SIG-M5 treated with dmso at 0.1 percent for 504 hours (cell line): ENCODE measurements around the gene STMND1.

Experiments
- DNase-seq: peaks from one replicate; lab custom pipeline; 2025; ENCODE audit not compliant: unreplicated experiment; lab: John Stamatoyannopoulos, UW

Gene STMND1

DNA sequence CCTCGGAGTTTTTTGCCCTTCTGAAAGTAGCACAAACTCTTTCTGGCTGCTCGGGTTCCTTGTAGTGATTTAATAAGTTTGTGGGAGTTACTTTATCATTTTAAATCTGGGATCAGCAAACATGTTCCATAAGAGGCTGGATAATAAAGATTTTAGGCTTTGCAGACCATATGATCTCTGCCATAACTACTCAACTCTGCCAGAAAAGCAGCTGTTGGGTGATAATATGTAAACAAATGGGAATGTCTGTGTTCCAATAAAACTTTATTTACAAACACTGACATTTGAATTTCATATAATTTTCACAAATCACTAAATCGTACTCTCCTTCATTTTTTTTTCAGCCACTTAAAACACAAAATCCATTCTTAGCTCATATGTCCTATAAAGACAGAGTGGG is 3.9 kb upstream of the STMND1 start:
- DNase-seq, result no peak

- DNase-seq, result no peak
Observed at GRCh38 chr6:17098538-17098937, 3.3 kb upstream of the STMND1 start.

DNA sequence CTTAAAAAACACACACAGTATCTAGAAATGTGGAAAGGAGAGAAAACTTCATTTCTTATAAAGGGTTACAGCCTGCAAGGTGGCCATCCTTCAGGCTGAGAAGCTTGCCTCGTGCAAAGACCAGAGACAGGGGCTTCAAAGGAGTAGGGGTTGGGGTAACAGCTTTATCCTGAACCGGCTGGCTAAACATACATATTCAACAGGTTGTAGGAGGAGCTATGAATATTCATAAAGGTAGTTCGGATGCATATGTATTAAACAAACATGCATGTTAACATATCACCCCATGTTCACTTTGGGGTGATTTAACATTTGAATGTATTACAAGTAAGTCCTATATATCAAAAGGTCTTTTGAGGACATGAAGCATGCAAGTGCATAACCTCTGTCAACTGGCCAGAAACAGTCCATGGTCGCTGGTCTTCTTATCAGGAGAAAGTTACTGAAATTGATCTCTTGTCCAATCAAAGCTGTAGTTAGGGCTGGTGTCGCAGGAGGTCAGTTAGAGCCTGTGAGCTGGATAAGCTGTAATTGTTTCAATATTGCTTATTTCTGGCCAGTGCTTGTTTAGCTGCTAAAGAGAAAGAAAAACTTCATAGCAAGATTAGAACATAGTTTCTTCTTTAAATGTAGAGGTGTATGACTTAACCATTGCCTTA is 2.3 kb upstream of the STMND1 start:
- no peak for DNase-seq

DNA sequence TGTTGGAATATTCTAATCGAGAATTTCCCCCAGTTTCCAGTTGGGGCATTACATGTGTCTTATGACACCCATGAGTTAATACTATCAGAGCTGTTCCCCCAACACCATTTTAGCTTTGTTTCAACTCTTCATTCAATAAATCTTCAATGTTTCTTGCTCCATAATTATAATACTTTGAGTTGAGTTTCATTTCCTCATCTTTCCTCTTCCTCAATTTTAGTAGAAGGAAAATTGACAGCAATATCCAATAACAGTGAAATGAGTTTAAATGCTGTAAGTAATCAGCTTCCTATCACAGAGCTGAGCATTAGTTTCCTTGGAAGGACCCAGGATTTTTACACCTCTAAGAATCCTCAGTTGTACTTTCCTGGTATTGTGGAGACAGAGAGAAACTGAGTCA is 1.0 kb upstream of the STMND1 start:
- peak; percentile 3 for DNase-seq

GRCh38 chr6:17102258-17102870 is 514 bp downstream of the STMND1 start:
- DNase-seq, result no peak

DNA sequence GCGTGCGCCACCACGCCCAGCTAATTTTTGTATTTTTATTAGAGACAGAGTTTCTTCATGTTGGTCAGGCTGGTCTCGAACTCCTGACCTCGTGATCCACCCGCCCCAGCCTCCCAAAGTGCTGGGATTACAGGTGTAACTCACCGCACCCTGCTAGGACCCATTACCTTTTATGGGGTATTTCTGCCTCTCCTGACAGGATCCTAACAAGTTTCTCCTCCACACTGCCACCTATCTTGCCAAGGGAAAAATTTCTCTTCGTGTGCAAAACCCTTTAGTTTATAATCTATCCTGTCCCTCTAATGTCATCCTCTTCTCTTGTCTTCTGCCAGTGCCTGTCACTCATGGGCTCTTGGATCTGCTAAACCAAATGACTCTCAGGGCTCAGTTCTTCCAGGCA is 1.9 kb downstream of the STMND1 start:
- no peak for DNase-seq

GRCh38 chr6:17107863-17108262 is 6.0 kb downstream of the STMND1 start:
- DNase-seq, result no peak

DNA sequence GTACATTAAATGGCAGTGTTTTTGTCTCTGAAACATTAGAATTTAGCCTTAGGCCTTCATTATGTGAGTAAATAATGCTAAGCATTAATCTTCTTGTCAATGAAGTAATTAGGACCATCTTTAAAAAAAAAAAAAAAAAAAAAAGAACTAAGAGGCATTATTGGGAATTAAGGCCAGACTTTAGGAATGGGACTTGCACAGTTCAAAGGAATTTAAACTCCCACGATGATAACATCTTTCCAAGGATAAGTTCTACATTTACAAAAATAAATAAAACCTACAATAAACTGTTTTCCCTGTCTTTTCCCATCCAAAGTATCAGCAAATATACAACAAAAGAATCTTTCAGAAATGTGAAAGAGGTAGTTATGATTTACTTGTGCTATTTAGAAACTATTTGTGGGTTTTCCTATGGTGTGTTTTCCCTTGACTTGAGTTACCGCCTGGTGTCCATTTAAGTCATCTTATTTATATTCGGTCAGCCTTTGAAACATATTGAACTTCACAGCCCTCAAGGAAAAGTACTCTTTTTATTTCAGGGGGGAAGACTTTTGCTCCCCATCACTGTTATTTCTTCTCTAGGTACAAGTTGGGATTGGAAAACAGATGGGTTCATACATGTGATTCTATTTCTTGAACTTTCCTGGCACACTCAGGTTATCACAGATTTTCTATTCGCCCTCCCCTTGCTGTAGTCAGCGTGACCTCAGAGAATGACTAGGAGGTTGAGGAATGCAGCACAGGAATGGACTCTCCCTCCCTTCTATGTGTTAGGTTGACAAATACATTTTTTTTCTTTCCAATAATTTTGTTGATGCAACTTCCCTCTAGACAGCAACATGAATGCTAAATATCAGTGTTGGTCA is 13.6 kb downstream of the STMND1 start:
- DNase-seq, result peak; percentile 12

DNA sequence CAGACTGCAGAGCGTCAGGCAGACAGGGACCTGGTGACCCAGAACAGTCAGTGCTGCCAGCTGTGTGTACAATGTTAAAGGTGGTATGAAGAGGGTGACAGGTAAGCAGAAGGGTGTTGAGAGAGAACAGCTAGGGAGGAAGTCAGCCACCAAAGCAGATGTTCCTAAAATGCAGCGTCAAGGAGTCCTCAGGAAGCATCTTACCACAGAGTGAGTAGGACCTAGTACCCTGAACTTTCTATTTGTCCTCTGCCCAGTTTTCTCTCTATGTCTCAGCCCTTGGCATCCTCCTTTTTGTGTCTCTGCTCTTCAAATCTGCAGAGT is 14.2 kb downstream of the STMND1 start:
- no peak for DNase-seq

DNA sequence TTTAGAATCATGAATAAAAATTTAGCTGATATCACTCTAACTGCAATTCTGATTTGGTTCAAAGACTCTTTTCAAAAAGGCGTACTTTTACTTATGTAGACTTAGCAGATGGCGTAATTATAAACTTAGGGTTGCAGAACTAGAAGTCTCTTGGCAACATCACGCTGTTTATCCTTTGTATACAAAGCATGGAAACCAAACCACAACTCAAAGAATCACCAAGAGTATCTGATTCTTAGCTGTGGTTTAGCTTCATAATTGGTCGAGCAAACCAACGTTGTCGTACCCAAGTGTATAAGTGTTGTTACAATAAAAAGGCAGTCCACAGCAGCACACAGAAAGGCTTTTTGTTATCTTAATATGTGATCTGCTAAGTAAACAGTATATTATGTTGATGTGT is 18.2 kb downstream of the STMND1 start:
- no peak for DNase-seq

GRCh38 chr6:17125407-17125806 is 23.6 kb downstream of the STMND1 start:
- DNase-seq, result no peak

DNA sequence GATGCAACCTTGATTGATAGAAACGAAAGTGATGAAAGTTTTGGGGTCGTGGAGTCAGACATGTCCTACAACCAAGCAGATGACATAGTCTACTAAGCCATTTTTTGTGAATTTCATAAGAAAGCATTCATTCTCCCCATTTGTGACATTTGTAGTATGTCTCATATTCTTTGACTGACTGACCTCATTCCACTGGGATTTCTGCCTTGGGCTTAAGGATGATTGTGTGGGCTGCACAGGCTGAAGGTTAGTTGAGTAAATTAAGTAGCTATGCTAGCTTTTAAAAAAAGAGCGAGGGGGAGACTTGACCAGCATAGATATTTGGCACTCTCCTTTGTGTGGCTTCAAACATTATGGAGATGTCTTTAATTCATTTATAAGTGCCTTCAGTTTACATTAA is 28.9 kb downstream of the STMND1 start:
- no peak for DNase-seq

- no peak for DNase-seq
Observed at GRCh38 chr6:17132967-17133366, 31.1 kb downstream of the STMND1 start.

DNA sequence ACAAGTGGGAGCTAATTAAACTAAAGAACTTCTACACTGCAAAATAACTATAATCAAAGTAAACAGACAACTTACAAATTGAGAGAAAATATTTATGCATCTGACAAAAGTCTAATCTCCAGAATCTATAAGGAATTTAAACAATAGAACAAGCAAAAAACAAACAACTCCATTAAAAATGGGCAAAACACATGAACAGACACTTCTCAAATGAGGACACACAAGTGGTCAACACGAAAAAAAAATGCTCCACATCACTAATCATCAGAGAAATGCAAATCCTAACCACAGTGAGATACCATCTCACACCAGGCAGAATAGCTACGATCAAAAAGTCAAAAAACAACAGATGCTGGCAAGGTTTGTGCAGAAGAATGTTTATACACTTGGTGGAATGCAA is 36.2 kb downstream of the STMND1 start:
- no peak for DNase-seq

GRCh38 chr6:17144016-17144415 is 42.2 kb downstream of the STMND1 start:
- no peak for DNase-seq

DNA sequence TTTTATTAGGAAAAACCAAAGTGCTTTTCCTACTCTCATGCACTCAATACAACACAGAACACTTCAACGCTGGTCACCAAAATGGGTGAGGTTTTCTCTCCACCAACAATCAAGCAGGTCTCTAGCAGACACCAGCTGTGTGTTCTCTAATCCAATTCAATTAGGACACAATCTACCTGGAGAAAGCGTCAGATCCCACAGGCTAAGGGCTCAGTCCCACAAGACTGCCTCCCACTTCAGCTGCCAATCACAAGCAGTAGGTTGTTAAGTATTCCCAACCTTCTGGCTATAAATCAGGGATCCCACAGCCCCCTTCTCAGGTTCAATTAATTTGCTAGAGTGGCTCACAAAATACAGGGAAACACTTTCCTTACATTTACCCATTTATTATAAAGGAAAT is 47.7 kb downstream of the STMND1 start:
- DNase-seq, result no peak

GRCh38 chr6:17150096-17150495 is 48.2 kb downstream of the STMND1 start:
- no peak for DNase-seq

GRCh38 chr6:17151888-17152287 is 50.0 kb downstream of the STMND1 start:
- no peak for DNase-seq

GRCh38 chr6:17152703-17153102 is 50.9 kb downstream of the STMND1 start:
- no peak for DNase-seq

DNA sequence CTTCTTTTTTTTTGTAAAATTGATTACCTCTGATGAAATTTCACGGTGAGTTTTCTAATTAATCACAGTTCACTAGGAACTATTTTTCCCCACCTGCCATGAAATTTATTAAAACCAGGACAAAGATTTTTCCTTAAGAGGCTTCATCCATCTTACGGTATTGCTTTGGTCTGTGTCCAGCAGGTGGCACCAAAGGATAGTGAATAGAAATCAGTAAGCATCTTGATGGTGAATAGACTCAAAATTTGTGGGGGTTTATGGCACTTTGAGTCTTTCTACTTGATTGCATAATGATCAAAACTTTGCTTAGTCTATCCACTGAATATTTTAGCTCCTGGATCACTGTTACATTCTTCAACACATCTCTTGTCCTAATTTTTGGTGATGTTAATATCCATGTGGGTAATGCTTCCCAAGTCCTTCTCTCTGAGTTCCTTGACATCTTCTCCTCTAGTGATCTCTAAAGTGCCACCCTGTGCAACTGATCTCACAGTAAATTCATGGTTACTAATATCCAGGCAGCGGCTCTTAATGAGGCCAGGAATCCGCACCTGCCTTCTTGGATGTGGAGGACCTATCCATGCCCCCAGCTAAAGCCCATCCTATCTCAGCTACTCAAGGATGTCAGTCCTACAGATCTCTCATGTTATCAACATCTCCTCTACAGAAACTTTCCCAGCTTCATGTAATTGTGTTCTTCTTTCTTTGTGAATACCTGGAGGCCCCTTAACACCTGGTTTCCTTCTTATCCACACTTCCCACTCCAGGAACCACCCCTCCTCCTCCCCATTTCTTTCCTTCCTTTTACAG is 54.5 kb downstream of the STMND1 start:
- DNase-seq, result peak; percentile 52

- DNase-seq, result no peak
Observed at GRCh38 chr6:17156966-17157365, 55.1 kb downstream of the STMND1 start.
